NCI-H345 treated with DMSO at 0.1 percent for 48 hours (cell line): ENCODE measurements around the gene ANXA2R.
A peak's percentile ranks its signal among the peaks of the same experiment; 100 is the strongest.

ENCODE experiments used
- DNase-seq: peaks from one replicate; lab custom pipeline; 2025; ENCODE audit not compliant: unreplicated experiment; lab: John Stamatoyannopoulos, UW

Gene ANXA2R

DNA sequence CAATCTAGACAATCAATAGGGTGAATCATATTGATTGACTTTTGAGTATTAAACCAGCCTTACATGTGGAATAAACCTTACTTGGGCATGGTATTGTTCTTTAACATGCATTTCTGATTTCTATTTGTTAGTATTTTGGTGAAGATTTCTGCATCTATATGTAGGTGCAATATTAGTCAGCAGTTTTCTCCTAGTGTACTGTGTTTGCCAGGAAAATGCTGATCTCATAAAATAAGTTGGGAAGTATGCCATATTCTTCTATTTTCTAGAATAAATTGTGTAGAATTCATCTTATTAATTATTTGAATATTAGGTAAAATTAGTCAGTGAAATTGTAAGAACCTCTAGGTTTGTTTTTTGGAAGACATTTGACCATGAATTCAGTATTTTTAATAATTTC lies 38.4 kb downstream of the ANXA2R start:
- DNase-seq = no peak

DNA sequence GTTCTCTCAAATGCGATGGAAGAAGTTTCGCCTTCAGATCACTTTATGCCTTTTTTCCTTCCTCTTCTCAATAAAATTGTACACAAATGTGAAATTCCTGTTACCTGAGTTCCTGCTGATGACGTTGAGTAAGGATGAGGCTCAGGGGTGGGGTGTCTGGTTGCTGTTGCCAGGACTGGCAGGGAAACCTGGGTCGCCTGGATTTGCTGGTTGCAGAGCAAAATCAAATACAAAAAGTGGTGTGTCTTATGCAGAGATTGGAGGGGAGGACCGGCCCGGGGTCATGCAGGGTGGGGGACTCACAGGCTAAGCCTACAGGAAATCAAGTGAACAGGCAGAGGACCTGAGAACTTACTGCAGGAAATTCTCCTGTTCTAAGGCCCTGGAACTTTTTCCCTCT lies 39.2 kb downstream of the ANXA2R start:
- no peak for DNase-seq

DNA sequence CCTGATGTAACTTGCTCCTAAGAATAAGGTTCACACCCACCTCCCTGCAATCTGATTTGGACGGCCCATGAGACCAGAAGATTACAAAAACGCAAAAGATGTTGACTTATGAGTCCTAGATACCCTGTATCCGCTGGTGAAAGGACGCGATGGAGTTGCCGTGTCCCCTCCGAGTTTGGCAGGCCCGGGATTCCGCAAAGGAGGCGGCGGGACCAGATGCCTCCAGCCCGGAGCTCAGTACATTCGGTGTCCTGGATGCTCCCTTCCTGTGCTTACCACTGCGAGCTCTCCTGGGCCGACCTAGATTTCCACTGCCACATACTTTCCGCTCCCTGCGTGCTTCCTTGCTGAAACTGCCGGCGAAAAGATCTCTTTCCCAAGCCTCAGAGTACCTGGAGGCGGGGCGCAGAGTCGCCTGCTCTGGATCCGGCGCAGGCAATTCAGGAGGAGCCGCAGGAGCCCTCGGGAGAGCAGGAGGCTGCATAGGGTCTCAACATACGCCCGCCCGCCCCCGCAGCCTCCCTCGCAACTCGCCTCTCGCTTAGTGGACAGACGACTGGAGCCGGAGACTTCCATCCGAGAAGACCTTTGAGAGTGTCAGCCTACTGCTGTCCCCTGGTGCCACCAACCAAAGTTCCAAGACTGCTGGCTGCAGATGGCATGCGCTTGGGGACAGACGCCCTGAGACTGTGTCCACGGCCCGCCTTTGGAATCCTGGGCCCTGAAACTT lies 39.8 kb downstream of the ANXA2R start:
- no peak for DNase-seq

DNA sequence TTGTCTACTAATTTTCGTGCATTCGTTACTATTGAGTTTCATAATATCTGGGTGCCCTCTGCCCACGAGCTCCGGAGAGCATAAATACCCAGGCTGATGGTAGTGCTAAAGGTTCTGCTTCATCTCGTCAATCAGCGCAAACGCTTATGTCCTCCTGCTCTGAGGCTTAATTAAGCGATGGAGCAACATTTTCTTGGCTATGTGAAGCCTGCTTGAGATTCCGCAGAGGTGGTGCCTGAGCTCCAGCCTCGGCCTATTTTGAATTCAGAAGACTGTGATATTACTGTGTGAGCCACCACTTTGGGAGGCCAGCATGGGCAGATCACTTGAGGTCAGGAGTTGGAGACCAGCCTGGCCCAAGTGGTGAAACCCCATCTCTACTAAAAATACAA lies 44.8 kb downstream of the ANXA2R start:
- DNase-seq = no peak

DNA sequence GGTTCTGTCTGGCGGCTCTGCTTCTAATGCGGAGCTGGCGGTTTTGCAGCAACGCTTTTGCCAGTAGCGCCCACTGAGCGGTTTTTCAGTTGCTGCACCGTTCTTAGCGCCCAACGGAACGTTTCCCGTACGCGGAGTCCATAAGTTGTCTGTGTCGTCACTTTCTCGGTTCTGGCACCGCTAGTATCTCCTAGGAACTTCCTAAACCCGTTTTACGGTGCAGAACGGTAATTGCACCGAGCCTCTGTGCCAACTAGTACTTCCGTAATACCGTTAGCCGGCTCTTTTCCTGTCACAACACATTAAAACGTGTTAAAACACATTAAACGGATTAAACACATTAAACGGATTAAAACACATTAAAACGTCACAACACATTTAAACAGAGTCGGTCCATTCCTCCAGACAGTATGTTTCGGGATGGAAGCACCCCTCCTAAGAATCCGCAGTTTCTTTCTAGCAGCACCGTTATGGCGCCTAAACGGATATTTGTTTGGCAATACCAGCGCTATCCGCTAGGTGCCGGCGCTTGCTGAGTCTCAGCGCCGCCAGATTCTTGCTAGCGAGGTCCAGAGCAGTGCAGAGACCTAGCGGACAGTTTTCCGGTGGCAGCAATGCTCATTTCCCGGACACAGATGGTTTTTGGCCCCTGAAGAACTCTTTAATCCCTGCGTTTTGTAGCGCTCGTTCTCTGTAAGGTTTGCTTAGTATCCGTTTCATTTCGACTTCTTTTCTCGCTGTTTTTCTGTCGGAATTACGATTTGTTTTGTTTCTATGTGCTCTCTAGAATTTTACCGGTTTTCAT lies 45.4 kb downstream of the ANXA2R start:
- DNase-seq = no peak

DNA sequence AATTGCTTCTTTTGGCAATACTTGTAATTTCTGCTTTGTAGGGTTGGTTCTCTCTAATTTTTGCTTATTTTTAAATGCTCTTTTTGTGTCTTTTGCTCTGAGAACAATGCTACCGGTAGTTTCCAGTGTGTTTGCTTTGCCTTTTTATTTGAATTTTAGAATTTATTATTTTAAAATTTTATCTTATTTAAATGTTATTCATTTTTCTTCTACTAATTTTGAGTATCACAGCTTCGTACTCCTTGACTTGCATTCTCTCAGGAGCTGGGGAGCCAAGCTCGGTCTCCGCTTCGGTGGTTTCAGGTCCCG lies 45.9 kb downstream of the ANXA2R start:
- no peak for DNase-seq

DNA sequence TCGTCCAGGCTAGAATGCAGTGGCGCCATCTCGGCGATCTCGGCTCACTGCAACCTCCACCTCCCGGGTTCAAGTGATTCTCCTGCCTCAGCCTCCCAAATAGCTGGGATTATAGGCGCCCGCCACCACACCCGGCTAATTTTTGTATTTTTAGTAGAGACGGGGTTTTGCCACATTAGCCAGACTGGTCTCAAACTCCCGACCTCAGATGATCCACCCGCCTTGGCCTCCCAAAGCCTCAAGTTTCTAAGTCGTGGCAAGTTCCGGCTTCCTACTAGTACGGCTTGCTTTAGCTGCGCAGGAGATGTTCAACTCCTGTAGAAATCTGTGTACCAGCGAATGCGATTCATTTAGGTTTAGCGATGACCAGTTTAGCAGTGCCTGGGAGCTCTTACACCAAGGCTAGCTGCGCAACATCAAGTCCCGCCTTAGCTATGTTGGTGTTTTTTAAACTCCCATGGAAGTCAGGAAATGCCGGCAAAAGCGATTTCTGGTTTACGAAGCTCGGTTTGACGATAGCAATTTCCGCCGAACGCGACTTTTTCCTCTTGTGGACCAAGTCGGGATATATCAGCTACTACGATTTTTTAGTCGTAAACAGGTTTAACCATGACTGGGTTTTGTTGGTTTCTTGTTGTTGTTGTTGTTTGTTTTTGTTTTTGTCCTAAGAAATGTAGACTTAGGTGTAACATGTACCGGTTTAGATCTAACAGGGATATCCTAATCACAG lies 46.4 kb downstream of the ANXA2R start:
- DNase-seq = no peak

DNA sequence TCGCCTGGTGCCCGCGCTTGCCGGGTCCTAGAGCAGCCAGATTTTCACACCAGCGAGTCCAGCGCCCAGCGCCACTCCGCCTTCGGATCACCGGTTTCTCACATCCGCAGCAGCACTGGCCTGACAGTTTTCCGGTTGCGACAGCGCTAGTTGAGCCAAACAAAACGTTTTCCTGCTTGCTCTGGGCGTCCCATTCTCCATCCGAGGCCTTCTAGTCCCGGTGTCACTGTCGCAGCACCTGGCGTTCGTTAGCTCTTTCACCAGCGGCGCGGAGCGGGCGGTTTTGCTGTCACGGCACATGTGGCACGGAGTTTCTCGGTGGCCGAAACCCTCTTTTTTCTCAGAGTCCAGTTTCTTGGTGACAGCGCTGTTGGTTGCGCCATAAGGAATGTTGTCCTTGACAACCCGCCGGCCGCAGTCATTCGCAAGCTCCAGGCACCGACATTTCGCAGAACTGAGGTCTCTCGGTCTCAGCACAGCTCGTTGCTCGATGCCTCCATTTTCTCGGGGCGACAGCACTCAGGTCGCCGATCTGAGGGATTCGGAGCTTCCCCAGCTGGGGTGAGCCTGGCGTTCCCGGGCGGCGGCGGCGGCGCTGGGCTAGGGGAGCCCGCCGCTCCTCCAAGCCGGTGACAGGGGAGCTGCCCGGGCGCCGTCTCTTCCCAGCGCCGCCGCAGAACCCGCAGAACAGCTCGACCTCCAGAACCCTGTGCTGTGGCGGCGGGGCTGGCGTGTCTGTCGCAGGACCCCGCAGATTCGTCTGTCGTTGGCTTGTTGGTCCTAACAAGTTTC lies 47.8 kb downstream of the ANXA2R start:
- peak; percentile 63 for DNase-seq

DNA sequence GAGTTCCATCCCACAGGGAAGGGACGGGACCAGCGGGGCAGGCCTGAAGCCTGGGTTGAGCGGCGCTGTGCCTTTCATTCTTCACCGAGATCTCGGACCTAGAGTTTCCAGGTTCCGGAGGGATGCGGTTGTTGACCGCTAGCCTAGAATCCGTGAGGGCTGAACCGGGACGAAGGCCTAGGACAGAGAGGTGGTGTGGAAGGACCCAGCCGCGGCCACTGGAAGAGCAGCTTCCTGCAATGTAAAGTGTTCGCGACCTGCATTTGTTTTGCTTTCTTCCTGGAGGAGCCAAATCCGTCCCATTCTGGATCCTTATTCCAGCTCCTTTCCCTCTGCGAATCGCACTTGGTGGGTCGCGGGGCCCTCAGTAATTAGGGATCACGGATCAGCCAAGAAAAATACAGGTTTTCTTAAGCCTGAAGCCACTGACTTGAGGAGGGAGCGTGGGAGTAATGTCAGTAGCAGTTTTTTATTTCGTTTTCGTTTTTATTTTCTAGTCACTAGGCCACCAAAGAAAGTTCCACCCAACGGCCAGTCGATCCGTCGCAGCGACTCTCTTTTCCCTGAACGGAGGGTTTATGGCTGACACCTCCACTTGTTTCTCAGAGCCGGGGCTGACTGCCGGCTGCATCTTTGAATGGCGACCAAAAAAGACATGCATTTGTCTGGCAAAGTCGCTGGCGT lies 48.6 kb downstream of the ANXA2R start:
- DNase-seq = no peak

DNA sequence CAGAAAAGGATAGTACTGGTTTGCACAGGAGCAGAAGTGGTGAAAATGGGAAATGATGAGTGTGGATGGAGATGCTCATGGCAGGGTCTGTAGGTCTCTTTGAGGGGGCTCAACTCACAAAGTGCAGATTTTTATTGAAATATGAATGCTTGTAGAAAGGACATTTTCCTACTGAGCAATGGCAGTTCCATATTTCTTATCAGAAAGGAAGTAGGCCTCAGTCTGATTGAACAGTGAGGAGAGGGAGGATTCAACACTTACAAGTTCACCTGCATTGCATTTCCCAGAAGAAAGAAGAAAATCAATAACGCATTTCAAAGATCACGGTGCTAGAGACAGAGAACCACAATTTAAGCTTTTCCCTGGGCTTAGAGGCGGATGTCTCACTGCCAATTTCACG lies 49.2 kb downstream of the ANXA2R start:
- no peak for DNase-seq
